ENCODE results near the gene SEMG1.

Gene SEMG1

DNA sequence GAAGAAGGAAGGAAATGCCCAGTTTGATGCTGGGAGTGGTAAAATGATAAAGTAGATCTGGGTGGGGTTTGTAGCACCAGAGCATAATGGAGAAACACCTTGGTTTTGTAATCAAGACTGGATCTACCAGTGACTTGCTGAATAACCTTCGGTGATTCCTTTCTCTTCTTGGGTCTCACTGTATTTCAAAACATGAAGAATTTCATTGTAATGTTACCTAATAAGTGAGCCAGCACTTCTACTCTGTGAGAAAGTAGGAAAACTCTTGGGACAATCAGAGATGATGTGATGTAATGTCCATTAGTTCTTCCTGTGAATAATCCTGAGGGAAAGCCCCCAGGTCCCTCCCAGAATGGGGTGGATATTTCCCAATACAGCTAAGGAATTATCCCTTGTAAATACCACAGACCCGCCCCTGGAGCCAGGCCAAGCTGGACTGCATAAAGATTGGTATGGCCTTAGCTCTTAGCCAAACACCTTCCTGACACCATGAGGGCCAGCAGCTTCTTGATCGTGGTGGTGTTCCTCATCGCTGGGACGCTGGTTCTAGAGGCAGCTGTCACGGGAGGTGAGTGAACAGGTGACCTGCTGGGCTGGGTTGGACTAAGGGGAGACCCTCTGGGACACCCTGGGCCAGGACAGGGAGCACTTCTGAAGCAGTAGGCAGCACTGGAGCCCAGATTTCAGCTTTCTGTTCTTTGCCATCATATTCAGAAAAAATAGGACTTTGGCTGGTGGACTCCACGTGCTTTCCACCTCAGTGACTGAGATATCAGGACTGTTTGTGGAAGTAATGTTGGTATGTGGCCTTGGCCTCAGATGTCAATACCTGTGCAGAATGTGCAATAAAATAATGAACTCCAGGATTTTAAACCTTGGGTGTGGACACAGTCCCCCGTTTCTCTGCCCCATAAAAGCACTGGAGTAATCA, 32.1 kb upstream of the SEMG1 start, which contains the start of gene PI3:
TSS of gene PI3 (plus strand) at position 469 of the 931 bp plus-strand sequence. CDS start at position 490, 21 bp downstream.
- no peak within 1 kb of the TSS for H3K4me3 ChIP-seq (ENCODE audit: low read depth, low read length)
- DNase-seq (ENCODE audit: low read depth) = no peak
- TF ChIP-seq POLR2A (IDR thresholded peaks at IDR 0.05; ENCODE audit: extremely low read depth, insufficient read length) (no peak), MYC (IDR thresholded peaks at IDR 0.05; ENCODE audit: low read depth, low read length) (no peak)
- TF ChIP-seq, protein P1, sequence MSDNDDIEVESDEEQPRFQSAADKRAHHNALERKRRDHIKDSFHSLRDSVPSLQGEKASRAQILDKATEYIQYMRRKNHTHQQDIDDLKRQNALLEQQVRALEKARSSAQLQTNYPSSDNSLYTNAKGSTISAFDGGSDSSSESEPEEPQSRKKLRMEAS (IDR thresholded peaks at IDR 0.05; ENCODE audit: low read depth, low read length) = no peak
- TF ChIP-seq, protein P2, sequence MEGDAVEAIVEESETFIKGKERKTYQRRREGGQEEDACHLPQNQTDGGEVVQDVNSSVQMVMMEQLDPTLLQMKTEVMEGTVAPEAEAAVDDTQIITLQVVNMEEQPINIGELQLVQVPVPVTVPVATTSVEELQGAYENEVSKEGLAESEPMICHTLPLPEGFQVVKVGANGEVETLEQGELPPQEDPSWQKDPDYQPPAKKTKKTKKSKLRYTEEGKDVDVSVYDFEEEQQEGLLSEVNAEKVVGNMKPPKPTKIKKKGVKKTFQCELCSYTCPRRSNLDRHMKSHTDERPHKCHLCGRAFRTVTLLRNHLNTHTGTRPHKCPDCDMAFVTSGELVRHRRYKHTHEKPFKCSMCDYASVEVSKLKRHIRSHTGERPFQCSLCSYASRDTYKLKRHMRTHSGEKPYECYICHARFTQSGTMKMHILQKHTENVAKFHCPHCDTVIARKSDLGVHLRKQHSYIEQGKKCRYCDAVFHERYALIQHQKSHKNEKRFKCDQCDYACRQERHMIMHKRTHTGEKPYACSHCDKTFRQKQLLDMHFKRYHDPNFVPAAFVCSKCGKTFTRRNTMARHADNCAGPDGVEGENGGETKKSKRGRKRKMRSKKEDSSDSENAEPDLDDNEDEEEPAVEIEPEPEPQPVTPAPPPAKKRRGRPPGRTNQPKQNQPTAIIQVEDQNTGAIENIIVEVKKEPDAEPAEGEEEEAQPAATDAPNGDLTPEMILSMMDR (IDR thresholded peaks at IDR 0.05; ENCODE audit: low read depth, low read length) = no peak

DNA sequence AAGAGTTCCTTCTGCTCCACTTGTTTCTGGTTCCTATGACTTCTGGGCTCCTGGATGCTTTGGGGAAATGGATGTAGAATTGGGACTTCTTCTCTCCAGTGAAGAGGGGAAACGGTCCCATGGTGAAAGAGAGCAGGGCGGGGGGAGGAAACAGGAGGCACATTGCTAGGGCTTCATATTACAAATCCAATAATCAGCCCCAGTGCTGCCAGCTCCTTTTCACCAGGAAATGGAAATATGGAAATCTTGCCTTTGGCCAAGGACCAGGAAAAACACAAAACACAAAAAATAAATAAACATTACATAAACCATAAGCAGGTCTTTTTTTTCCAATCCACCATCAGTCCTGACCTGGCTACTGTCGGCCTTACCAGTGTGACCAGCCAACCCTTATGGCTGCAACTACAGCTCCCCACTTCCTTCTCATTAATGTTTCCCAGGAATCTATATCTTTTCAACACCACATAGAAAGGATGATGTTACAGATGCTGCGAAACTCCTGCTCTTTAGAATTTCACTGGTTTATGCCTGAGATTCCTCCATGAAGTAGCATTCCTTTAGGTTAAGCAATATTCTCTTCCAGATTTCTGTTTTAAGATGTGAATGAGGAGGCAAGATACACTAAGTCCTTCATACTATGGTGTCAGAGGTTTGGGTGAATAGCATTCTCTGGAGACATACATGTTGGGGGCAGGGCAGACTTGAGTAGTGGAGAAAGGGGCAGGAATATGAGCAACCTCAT, 30.1 kb upstream of the SEMG1 start:
- no peak for DNase-seq (ENCODE audit: low read depth)
- no peak overlapping the region for H3K4me3 ChIP-seq (ENCODE audit: low read depth, low read length)
- TF ChIP-seq, protein P1 (IDR thresholded peaks at IDR 0.05; ENCODE audit: low read depth, low read length) = no peak
- TF ChIP-seq, protein P2 (IDR thresholded peaks at IDR 0.05; ENCODE audit: low read depth, low read length) = no peak
- no peak for TF ChIP-seq MYC (IDR thresholded peaks at IDR 0.05; ENCODE audit: low read depth, low read length)
- no peak for TF ChIP-seq POLR2A (IDR thresholded peaks at IDR 0.05; ENCODE audit: extremely low read depth, insufficient read length)

DNA sequence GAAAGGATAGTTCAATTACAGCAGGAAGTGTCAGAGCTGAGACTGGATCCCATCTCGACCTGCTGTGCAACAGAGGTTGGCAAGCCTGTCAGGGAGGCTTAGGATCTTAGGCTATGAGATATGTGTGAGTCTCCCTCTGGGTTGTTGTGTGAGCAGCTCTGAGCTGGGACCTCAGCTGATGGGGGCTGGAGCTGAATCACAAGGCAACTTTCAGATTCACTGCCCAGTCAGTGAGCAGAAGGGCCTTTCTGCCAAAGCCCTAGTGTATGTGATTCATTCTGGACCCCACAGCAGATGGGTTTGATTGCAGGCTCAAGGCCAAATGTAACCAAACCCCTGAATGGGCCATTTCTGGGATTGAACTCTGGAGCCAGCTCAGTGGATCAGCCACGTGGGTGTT, 27.7 kb upstream of the SEMG1 start:
- H3K4me3 ChIP-seq (ENCODE audit: low read depth, low read length) = no peak overlapping the region
- no peak for DNase-seq (ENCODE audit: low read depth)
- no peak for TF ChIP-seq POLR2A (IDR thresholded peaks at IDR 0.05; ENCODE audit: extremely low read depth, insufficient read length)
- TF ChIP-seq MYC (IDR thresholded peaks at IDR 0.05; ENCODE audit: low read depth, low read length) = no peak
- TF ChIP-seq, protein P2 (IDR thresholded peaks at IDR 0.05; ENCODE audit: low read depth, low read length) = no peak
- TF ChIP-seq, protein P1 (IDR thresholded peaks at IDR 0.05; ENCODE audit: low read depth, low read length) = no peak

DNA sequence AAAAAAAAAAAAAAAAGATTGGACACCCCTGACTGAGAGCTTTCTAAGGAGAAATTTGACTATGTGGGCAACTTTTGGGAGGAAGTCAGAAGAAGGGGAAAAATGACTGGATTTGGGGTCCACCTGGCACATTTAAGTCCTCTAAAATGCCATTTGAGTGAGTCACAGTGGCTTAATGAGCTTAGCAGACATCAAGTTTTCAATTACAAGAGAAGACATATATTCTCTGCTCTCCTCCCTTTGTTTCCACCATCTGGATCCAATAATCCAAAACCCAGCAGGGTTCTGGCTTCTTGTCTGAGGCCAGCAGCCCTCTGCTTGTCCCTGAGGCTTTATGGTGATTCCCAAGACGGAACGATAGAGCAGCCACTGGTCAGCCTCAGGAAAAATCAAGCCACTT, 25.2 kb upstream of the SEMG1 start:
- H3K4me3 ChIP-seq (ENCODE audit: low read depth, low read length) = no peak overlapping the region
- TF ChIP-seq, protein P1 (IDR thresholded peaks at IDR 0.05; ENCODE audit: low read depth, low read length) = no peak
- TF ChIP-seq, protein P2 (IDR thresholded peaks at IDR 0.05; ENCODE audit: low read depth, low read length) = no peak
- no peak for DNase-seq (ENCODE audit: low read depth)

DNA sequence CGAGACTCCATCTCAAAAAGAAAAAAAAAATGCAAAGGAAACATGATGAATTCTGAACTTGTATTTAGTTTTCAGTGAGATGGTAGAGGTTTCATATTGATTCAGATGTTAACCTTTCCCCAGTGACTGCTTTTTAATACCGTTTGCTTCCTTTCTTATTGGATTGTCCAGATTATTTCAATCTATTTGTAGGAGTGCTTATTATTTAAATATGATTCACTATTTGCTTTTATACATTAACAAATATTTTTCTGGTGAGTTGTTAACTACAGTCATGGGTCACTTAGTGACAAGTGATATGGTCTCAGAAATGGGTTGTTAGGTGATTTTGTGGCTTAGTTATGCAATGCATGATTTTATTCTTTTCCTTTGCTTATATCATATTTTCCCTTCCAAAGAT, 23.7 kb upstream of the SEMG1 start:
- DNase-seq (ENCODE audit: low read depth) = no peak
- TF ChIP-seq, protein P1 (IDR thresholded peaks at IDR 0.05; ENCODE audit: low read depth, low read length) = no peak
- TF ChIP-seq, protein P2 (IDR thresholded peaks at IDR 0.05; ENCODE audit: low read depth, low read length) = no peak
- TF ChIP-seq MYC (IDR thresholded peaks at IDR 0.05; ENCODE audit: low read depth, low read length) = no peak
- no peak for TF ChIP-seq POLR2A (IDR thresholded peaks at IDR 0.05; ENCODE audit: extremely low read depth, insufficient read length)

More for the DNA sequence above, 23.7 kb upstream of the SEMG1 start:
- no peak overlapping the region for H3K4me3 ChIP-seq (ENCODE audit: low read depth, low read length)

Data from NB4 (cell line).